Measurements from ENCODE around the gene GPANK1. TPM values are rescaled to one million over a fixed set of nuclear protein-coding genes. Genes with fewer than 3 reads are reported as not detected.

GPANK1 gene
- total RNA-seq, 1 experiment from 2014 or later: 29.1 TPM

GRCh38 chr6:31689249-31690110 lies 24.7 kb upstream of the GPANK1 start:
- H3K36me3 Mint-ChIP-seq: peaks cover 15% of the 10 kb centered on the region
- H3K4me1 Mint-ChIP-seq: no peaks in the 10 kb centered on the region
- ChIA-PET POLR2A (interaction anchor here (1.3 kb wide), 1 partner anchor 14 kb away, joined by 4 read pairs; no protein-coding TSS in a partner anchor), CTCF (interaction anchor here (0.5 to 2.2 kb wide), 33 partner anchors 9 to 488 kb away, joined by 3 to 20 read pairs (median 4); partner anchors contain the start of genes ABHD16A, APOM, ATP6V1G2 and C6orf47)
- peak; percentile 86 for ATAC-seq
- H3K4me3 Mint-ChIP-seq: no peak overlapping the region
- H3K27ac Mint-ChIP-seq: no peak overlapping the region
- H3K9me3 Mint-ChIP-seq: no peaks in the 10 kb centered on the region
- no peak for TF ChIP-seq NFE2L1 (CRISPR knock-in tag; IDR thresholded peaks at IDR 0.05)
- no peak for TF ChIP-seq JUN (CRISPR knock-in tag; IDR thresholded peaks at IDR 0.05)
- no peak for TF ChIP-seq SMAD3 (CRISPR knock-in tag; IDR thresholded peaks at IDR 0.05; ENCODE audit: borderline replicate concordance)
- TF ChIP-seq E2F5 (CRISPR knock-in tag; IDR thresholded peaks at IDR 0.05): no peak
- no peak for TF ChIP-seq GABPB1 (CRISPR knock-in tag; IDR thresholded peaks at IDR 0.05)
- TF ChIP-seq ERG (CRISPR knock-in tag; IDR thresholded peaks at IDR 0.05): no peak
- H3K27me3 Mint-ChIP-seq (ENCODE audit: low read depth): no peaks in the 10 kb centered on the region
- peak; percentile 69 for DNase-seq (ENCODE audit: low spot score)

- Mint-ChIP-seq H3K4me1 (peaks cover 7% of the 10 kb centered on the region), H3K36me3 (peaks cover 15% of the 10 kb centered on the region), H3K27ac (no peak overlapping the region), H3K4me3 (no peak overlapping the region), H3K9me3 (no peaks in the 10 kb centered on the region), H3K27me3 (ENCODE audit: low read depth) (no peaks in the 10 kb centered on the region; the same call in 1 of the 2 replicates)
- no peak for ATAC-seq
- DNase-seq (ENCODE audit: low spot score): no peak
- ChIA-PET CTCF (interaction anchor here (1.2 to 1.7 kb wide), 2 partner anchors 50 to 139 kb away, joined by 4 to 5 read pairs; partner anchors contain the start of gene HSPA1B), POLR2A (no interaction called here)
- no peak for TF ChIP-seq OVOL2 (CRISPR knock-in tag; IDR thresholded peaks at IDR 0.05; ENCODE audit: borderline replicate concordance)
- TF ChIP-seq ZNF317 (CRISPR knock-in tag; IDR thresholded peaks at IDR 0.05; ENCODE audit: borderline replicate concordance, low read depth): no peak
- no peak for TF ChIP-seq KAT7 (CRISPR knock-in tag; IDR thresholded peaks at IDR 0.05; ENCODE audit: borderline replicate concordance)
- TF ChIP-seq JAZF1 (CRISPR knock-in tag; IDR thresholded peaks at IDR 0.05): no peak
- TF ChIP-seq RORB (CRISPR knock-in tag; IDR thresholded peaks at IDR 0.05): no peak
- no peak for TF ChIP-seq AFF4 (CRISPR knock-in tag; IDR thresholded peaks at IDR 0.05; ENCODE audit: borderline replicate concordance)
- TF ChIP-seq MXD4 (CRISPR knock-in tag; IDR thresholded peaks at IDR 0.05; ENCODE audit: borderline replicate concordance): no peak
- no peak for TF ChIP-seq E2F1 (CRISPR knock-in tag; IDR thresholded peaks at IDR 0.05)
- TF ChIP-seq RELA (CRISPR knock-in tag; IDR thresholded peaks at IDR 0.05; ENCODE audit: borderline replicate concordance): no peak
- TF ChIP-seq ARID4B (CRISPR knock-in tag; IDR thresholded peaks at IDR 0.05; ENCODE audit: borderline replicate concordance): no peak
- no peak for TF ChIP-seq GRHL2 (CRISPR knock-in tag; IDR thresholded peaks at IDR 0.05; ENCODE audit: insufficient replicate concordance, severe bottlenecking)
Measured at GRCh38 chr6:31687860-31688693, 23.3 kb upstream of the GPANK1 start.

All from WTC11 (cell line).